Neural cell (in vitro differentiated cells): ENCODE measurements around the gene G6PD. TPM values are rescaled to one million over a fixed set of nuclear protein-coding genes. Genes with fewer than 3 reads are reported as not detected.

ENCODE experiments used
- H2AFZ ChIP-seq: fragments of 200-600, 300-800 bp; sonication (generic), shearing (Covaris generic); 2 replicates; pipeline ENCODE4 v1.6.0; 2014; ENCODE audit warnings: low read depth, mild to moderate bottlenecking, antibody characterized with exemption, low read length, moderate library complexity
- H3F3A ChIP-seq: fragments of 200-600 bp; shearing (Covaris generic); 2 replicates; pipeline ENCODE4 v1.6.1; 2016; ENCODE audit warnings: mild to moderate bottlenecking, moderate library complexity, mixed read lengths, antibody characterized with exemption, low read length; ENCODE audit not compliant: insufficient read depth, poor library complexity, severe bottlenecking
- H3K27ac ChIP-seq: fragments of 200-600, 300-800 bp; sonication (generic), shearing (Covaris generic); 2 replicates; pipeline ENCODE4 v1.5.1; 2014; ENCODE audit warnings: mild to moderate bottlenecking, low read length, moderate library complexity
- H3K27me3 ChIP-seq: fragments of 300-800, 200-600 bp; sonication (generic), shearing (Covaris generic); 2 replicates; pipeline ENCODE4 v1.6.0; 2014; ENCODE audit warnings: mild to moderate bottlenecking, low read depth, low read length, moderate library complexity; ENCODE audit not compliant: insufficient read depth
- H3K36me3 ChIP-seq: fragments of 300-800, 200-600 bp; sonication (generic), shearing (Covaris generic); 2 replicates; pipeline ENCODE4 v1.5.1; 2014; ENCODE audit warnings: mild to moderate bottlenecking, antibody characterized with exemption, low read length, moderate library complexity; ENCODE audit not compliant: insufficient read depth
- H3K4me2 ChIP-seq: fragments of 300-800, 200-600 bp; sonication (generic), shearing (Covaris generic); 2 replicates; pipeline ENCODE4 v1.6.0; 2014; ENCODE audit warnings: mild to moderate bottlenecking, low read length
- H3K4me3 ChIP-seq: fragments of 300-800, 200-600 bp; sonication (generic), shearing (Covaris generic); 2 replicates; pipeline ENCODE4 v1.5.1; 2014; ENCODE audit warnings: mild to moderate bottlenecking, low read length, moderate library complexity
- H3K79me2 ChIP-seq: fragments of 200-600 bp; shearing (Covaris generic); replicated peaks from 2 replicates; pipeline ENCODE4 v1.6.0; 2014; ENCODE audit warnings: mild to moderate bottlenecking, low read length, moderate library complexity; ENCODE audit not compliant: insufficient read depth
- H3K9ac ChIP-seq: fragments of 300-800, 200-600 bp; sonication (generic), shearing (Covaris generic); 2 replicates; pipeline ENCODE4 v1.6.1; 2016; ENCODE audit warnings: mild to moderate bottlenecking, low read length, mixed read lengths
- H3K9me2 ChIP-seq: fragments of 200-600 bp; shearing (Covaris generic); 2 replicates; pipeline ENCODE4 v1.6.1; 2016; ENCODE audit warnings: mild to moderate bottlenecking, low read length, mixed read lengths; ENCODE audit not compliant: insufficient read depth
- H3K9me3 ChIP-seq: fragments of 200-600, 300-800 bp; sonication (generic), shearing (Covaris generic); 2 replicates; pipeline ENCODE4 v1.6.1; 2016; ENCODE audit warnings: mild to moderate bottlenecking, mixed run types, low read length, moderate library complexity, mixed read lengths
- H4K20me1 ChIP-seq: fragments of 200-600 bp; shearing (Covaris generic); 2 replicates; pipeline ENCODE4 v1.6.1; 2016; ENCODE audit warnings: mild to moderate bottlenecking, mixed run types; ENCODE audit not compliant: insufficient read depth
- EP300 ChIP-seq: fragments of 450-650 bp; conservative IDR thresholded peaks from 2 replicates; pipeline ENCODE4 v1.6.1; 2014; ENCODE audit warnings: antibody characterized with exemption, mild to moderate bottlenecking, moderate library complexity; ENCODE audit not compliant: poor library complexity, severe bottlenecking
- EZH2 ChIP-seq: fragments of 200-600, 300-800 bp; shearing (Covaris generic), sonication (generic); IDR thresholded peaks from 2 replicates; pipeline ENCODE4 v1.6.1; 2014; ENCODE audit warnings: antibody characterized with exemption, low read length, borderline replicate concordance, mild to moderate bottlenecking; ENCODE audit not compliant: insufficient read depth, poor library complexity, severe bottlenecking
- MXI1 ChIP-seq: fragments of 450-650 bp; conservative IDR thresholded peaks from 2 replicates; pipeline ENCODE4 v1.6.1; 2014; ENCODE audit warnings: antibody characterized with exemption, mild to moderate bottlenecking; ENCODE audit not compliant: poor library complexity, severe bottlenecking
- POLR2AphosphoS5 ChIP-seq: IDR thresholded peaks from 2 replicates; pipeline ENCODE4 v1.6.1; 2012
- RAD21 ChIP-seq: fragments of 450-650 bp; conservative IDR thresholded peaks from 2 replicates; pipeline ENCODE4 v1.6.1; 2014; ENCODE audit warnings: antibody characterized with exemption, mild to moderate bottlenecking, moderate library complexity
- SMC3 ChIP-seq: fragments of 450-650 bp; conservative IDR thresholded peaks from 2 replicates; pipeline ENCODE4 v1.6.1; 2014; ENCODE audit warnings: antibody characterized with exemption, mild to moderate bottlenecking, moderate library complexity; ENCODE audit not compliant: poor library complexity
- TAF1 ChIP-seq: IDR thresholded peaks from 2 replicates; pipeline ENCODE4 v1.6.1; 2012; ENCODE audit warnings: low read depth
- polyA plus RNA-seq: library from polyadenylated mRNA; depleted of rRNA; stranded (reverse); fragments of >200 nt; gene quantifications from 2 replicates; pipeline ENCODE4 v1.2.3, GENCODE V29; 2014
- TF ChIP-seq, protein P1 (sequence below): fragments of 450-650 bp; IDR thresholded peaks from 2 replicates; pipeline ENCODE4 v1.5.1; 2014; ENCODE audit warnings: antibody characterized with exemption, mild to moderate bottlenecking, moderate library complexity; ENCODE audit not compliant: poor library complexity, severe bottlenecking
- TF ChIP-seq, protein P2 (sequence below): IDR thresholded peaks from 2 replicates; pipeline ENCODE4 v1.6.1; 2012; ENCODE audit warnings: borderline replicate concordance

G6PD gene
- polyA plus RNA-seq, 1 donor from 2014 or later, result 18.8 TPM

DNA sequence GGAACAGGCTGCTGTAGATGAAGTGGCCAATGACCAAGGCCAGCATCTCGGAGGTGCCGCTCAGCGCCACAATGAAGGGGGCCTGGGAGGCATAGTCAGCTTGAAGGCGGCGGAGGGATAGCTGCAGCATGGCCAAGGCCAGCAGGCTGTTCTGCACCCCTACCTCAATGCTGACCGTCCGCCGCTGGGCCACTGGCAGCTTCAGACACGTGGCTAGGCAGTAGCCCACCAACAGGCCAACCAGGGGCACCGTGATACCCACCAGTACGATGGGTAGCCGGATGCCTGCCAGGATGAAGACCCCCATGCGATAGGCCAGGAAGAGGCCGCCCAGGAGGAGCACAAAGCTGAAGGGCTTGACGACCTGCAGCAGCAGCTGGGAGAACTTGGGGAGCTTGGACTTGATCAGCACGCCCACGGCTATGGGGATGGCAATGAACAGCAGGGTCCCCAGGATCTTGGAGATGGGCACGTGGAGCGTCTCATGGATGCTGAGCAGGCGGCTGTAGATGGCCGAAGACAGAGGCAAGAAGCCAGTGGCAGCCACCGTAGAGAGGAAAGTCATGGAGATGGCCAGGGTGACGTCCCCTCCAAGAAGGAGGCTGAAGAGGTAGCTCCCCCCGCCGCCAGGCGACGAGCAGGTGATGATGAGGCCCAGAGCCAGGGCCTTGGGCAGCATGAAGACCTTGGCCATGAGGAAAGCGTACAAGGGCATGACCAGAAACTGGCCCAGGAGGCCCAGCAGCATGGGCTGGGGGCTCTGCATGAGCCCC lies 58.9 kb downstream of the G6PD start:
- no peak overlapping the region for H2AFZ ChIP-seq
- H3K27ac ChIP-seq, result no peak overlapping the region
- H3K4me2 ChIP-seq, result no peak overlapping the region

DNA sequence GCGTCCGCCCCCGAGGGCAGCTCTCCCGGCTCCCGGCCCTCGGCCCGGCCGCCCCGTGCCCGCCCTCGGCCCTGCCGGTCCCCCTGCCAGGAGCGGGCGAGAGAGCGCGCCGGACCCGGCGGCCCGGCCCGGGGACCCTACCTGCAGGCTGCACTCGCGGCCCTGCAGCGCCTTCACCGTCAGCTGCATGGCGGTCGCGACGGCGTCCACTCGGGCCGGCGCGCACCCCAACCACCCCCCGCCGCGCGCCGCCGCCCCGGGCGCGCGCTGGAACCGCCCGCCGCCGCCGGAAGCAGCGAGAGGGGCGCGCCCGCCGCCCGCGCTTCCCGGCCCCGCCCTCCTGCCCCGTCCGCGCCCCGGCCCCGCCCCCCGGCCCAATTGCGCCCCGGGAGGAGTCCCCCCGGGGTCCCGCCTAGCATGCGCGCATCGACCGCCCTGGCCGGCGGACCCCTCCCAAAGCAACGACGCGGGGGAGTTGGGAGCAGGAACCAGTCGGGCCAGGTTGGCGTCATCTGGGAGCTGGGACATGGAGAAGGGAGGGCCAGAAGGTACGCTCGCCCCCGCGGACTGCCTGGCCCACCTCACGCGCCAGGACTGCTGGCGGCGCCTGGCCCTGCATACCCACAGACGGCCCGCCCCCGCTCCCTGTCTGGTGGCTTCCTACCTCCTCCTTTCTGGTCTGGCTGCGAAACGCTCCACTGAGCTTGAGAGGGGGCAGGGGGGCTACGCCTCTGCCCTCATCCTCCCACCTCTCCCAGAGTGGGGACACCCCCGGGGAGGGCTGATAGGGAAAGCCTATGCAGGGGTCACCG lies 60.0 kb downstream of the G6PD start, which contains the start of gene UBL4A:
Gene UBL4A, minus strand, starts transcription at position 220 of the 812 bp plus-strand sequence. Its CDS starts 31 bp downstream, at position 189.
- Histone ChIP-seq H4K20me1 (no peaks in the 10 kb centered on the region), H3K79me2 (no peaks in the 10 kb centered on the region), H3K9me2 (no peaks in the 10 kb centered on the region), H3K4me2 (no peak within 1 kb of the TSS), H3K9ac (peak within 1 kb of the TSS; percentile 57), H2AFZ (no peak within 1 kb of the TSS), H3K9me3 (no peaks in the 10 kb centered on the region), H3K4me3 (peak within 1 kb of the TSS; percentile 63), H3K27me3 (no peaks in the 10 kb centered on the region), H3K36me3 (no peaks in the 10 kb centered on the region), H3F3A (no peaks in the 10 kb centered on the region), H3K27ac (no peak within 1 kb of the TSS)
- no peak for TF ChIP-seq MXI1

More for the DNA sequence above, 58.9 kb downstream of the G6PD start:
- Histone ChIP-seq H3K36me3 (no peaks in the 10 kb centered on the region), H3K27me3 (no peaks in the 10 kb centered on the region), H3F3A (no peaks in the 10 kb centered on the region), H4K20me1 (no peaks in the 10 kb centered on the region), H3K4me3 (no peak overlapping the region), H3K9ac (no peak overlapping the region), H3K79me2 (no peaks in the 10 kb centered on the region), H3K9me2 (no peaks in the 10 kb centered on the region), H3K9me3 (no peaks in the 10 kb centered on the region)
- TF ChIP-seq TAF1, result no peak
- TF ChIP-seq, protein P1, sequence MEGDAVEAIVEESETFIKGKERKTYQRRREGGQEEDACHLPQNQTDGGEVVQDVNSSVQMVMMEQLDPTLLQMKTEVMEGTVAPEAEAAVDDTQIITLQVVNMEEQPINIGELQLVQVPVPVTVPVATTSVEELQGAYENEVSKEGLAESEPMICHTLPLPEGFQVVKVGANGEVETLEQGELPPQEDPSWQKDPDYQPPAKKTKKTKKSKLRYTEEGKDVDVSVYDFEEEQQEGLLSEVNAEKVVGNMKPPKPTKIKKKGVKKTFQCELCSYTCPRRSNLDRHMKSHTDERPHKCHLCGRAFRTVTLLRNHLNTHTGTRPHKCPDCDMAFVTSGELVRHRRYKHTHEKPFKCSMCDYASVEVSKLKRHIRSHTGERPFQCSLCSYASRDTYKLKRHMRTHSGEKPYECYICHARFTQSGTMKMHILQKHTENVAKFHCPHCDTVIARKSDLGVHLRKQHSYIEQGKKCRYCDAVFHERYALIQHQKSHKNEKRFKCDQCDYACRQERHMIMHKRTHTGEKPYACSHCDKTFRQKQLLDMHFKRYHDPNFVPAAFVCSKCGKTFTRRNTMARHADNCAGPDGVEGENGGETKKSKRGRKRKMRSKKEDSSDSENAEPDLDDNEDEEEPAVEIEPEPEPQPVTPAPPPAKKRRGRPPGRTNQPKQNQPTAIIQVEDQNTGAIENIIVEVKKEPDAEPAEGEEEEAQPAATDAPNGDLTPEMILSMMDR, result no peak
- TF ChIP-seq POLR2AphosphoS5, result no peak
- TF ChIP-seq, protein P2, sequence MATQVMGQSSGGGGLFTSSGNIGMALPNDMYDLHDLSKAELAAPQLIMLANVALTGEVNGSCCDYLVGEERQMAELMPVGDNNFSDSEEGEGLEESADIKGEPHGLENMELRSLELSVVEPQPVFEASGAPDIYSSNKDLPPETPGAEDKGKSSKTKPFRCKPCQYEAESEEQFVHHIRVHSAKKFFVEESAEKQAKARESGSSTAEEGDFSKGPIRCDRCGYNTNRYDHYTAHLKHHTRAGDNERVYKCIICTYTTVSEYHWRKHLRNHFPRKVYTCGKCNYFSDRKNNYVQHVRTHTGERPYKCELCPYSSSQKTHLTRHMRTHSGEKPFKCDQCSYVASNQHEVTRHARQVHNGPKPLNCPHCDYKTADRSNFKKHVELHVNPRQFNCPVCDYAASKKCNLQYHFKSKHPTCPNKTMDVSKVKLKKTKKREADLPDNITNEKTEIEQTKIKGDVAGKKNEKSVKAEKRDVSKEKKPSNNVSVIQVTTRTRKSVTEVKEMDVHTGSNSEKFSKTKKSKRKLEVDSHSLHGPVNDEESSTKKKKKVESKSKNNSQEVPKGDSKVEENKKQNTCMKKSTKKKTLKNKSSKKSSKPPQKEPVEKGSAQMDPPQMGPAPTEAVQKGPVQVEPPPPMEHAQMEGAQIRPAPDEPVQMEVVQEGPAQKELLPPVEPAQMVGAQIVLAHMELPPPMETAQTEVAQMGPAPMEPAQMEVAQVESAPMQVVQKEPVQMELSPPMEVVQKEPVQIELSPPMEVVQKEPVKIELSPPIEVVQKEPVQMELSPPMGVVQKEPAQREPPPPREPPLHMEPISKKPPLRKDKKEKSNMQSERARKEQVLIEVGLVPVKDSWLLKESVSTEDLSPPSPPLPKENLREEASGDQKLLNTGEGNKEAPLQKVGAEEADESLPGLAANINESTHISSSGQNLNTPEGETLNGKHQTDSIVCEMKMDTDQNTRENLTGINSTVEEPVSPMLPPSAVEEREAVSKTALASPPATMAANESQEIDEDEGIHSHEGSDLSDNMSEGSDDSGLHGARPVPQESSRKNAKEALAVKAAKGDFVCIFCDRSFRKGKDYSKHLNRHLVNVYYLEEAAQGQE, result no peak
- TF ChIP-seq SMC3, result no peak
- no peak for TF ChIP-seq MXI1

DNA sequence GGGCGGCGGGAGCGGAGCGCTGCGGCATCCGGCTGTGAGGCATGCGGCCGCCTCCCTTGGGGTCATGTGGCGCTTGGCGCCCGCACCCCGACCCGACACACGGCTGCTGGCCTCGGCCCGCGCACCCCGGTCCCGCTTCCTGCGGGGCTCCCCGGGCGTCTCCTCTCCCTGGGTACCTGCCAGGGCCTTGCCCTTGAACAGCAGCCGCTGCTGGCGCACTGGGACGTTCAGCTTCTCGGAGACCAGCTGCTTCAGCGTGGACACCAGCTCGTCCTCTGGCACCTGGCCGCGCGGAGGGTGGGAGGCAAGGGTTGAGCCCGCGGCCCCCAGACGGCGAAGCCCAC lies 60.6 kb downstream of the G6PD start:
- Histone ChIP-seq H3K4me2 (no peak overlapping the region), H4K20me1 (no peaks in the 10 kb centered on the region), H2AFZ (no peak overlapping the region), H3F3A (no peaks in the 10 kb centered on the region), H3K4me3 (peak overlapping the region; percentile 63), H3K36me3 (no peaks in the 10 kb centered on the region), H3K79me2 (no peaks in the 10 kb centered on the region), H3K9ac (peak overlapping the region; percentile 57), H3K9me3 (no peaks in the 10 kb centered on the region), H3K27ac (no peak overlapping the region), H3K27me3 (no peaks in the 10 kb centered on the region), H3K9me2 (no peaks in the 10 kb centered on the region)
- TF ChIP-seq, protein P2, result no peak
- TF ChIP-seq SMC3 (no peak), RAD21 (no peak), POLR2AphosphoS5 (no peak), EP300 (no peak), EZH2 (no peak), TAF1 (no peak), MXI1 (no peak)
